K562 (cell line): ENCODE results near the gene C12orf42. TPM values are rescaled to one million over a fixed set of nuclear protein-coding genes. Genes with fewer than 3 reads are reported as not detected.

Experiments used
- ATAC-seq: fragments of 200-7000 bp; cut with Tn5 transposase; 3 replicates; pipeline ENCODE4 v1.9.1; 2020; ENCODE audit warnings: moderate library complexity
- BruUV-seq: library from RNA; stranded (reverse); fragments of 400-500 nt; replicated peaks from 2 replicates; lab custom pipeline; 2021; lab: Mats Ljungman, UMichigan
- CTCF ChIA-PET: fragments of 300-600 bp; formaldehyde crosslinking; extraction: SDS; loops from one replicate; lab custom pipeline; 2021; ENCODE audit warnings: low intra/inter-chr PET ratio; lab: Yijun Ruan, JAX
- POLR2A ChIA-PET: fragments of 300-600, 350-650 bp; sonication (Branson Sonifier 250); formaldehyde crosslinking; extraction: SDS; loops from one replicate; lab custom pipeline; 2021; ENCODE audit warnings: antibody characterized with exemption, inconsistent platforms; lab: Yijun Ruan, JAX
- DNase-seq, 4 experiments: peaks; one replicate each; pipeline versions ENCODE4 v3.0.0 to v3.0.0-alpha.2; 2011 to 2018; ENCODE audit warnings: low spot score in 3 of 4, mixed read lengths in 3 of 4; ENCODE audit errors: extremely low read depth in 1 of 4
- FAIRE-seq: peaks from 2 replicates; lab custom pipeline; 2011; peaks lifted over from hg19 to GRCh38; lab: Jason Lieb, UNC
- H2AFZ ChIP-seq: 2 replicates; pipeline ENCODE4 v1.6.0; 2011; ENCODE audit warnings: low read depth, low read length, control low read depth, inconsistent platforms
- H3K27ac ChIP-seq: fragments of 200-600 bp; 3 replicates; pipeline ENCODE4 v1.8.0; 2011; ENCODE audit warnings: low read depth, mild to moderate bottlenecking, control low read depth, inconsistent platforms, low read length, moderate library complexity, mixed read lengths; ENCODE audit errors: extremely low read depth
- H3K27me3 ChIP-seq, 2 experiments: fragments of 300-600 bp in 1 of 2; 2 replicates in 1 of 2; 3 replicates in 1 of 2; pipeline versions ENCODE4 v1.6.0 to v1.8.0; 2011; ENCODE audit warnings: inconsistent platforms in 2 of 2, low read length in 2 of 2, mild to moderate bottlenecking in 1 of 2, mixed read lengths in 1 of 2, moderate library complexity in 1 of 2; ENCODE audit not compliant: control insufficient read depth in 2 of 2, insufficient read depth in 2 of 2
- H3K36me3 ChIP-seq: fragments of 300-600 bp; 3 replicates; pipeline ENCODE4 v1.8.0; 2011; ENCODE audit warnings: mild to moderate bottlenecking, low read length, inconsistent platforms; ENCODE audit not compliant: control insufficient read depth, insufficient read depth
- H3K4me1 ChIP-seq, 2 experiments: fragments of 200-600 bp in 1 of 2; replicated peaks in 1 of 2; 2 replicates in 1 of 2; 3 replicates in 1 of 2; pipeline versions ENCODE4 v1.5.1 to v1.8.0; 2011; ENCODE audit warnings: inconsistent platforms in 2 of 2, low read length in 2 of 2, mild to moderate bottlenecking in 1 of 2, mixed read lengths in 1 of 2, moderate library complexity in 1 of 2; ENCODE audit not compliant: control insufficient read depth in 2 of 2, insufficient read depth in 2 of 2
- H3K4me2 ChIP-seq: 2 replicates; pipeline ENCODE4 v1.6.1; 2011; ENCODE audit warnings: low read length, control low read depth, inconsistent platforms, mixed read lengths; ENCODE audit not compliant: insufficient read depth
- H3K4me3 ChIP-seq: fragments of 200-600 bp; sonication (generic), shearing (Covaris generic); 2 replicates; pipeline ENCODE4 v1.5.1; 2016; ENCODE audit warnings: control low read depth, inconsistent platforms
- H3K79me2 ChIP-seq: fragments of 200-600 bp; 3 replicates; pipeline ENCODE4 v1.8.0; 2011; ENCODE audit warnings: low read length, inconsistent platforms; ENCODE audit not compliant: control insufficient read depth, insufficient read depth
- H3K9ac ChIP-seq, 2 experiments: 2 replicates each; pipeline versions ENCODE4 v1.6.0 to v1.6.1; 2011; ENCODE audit warnings: low read depth in 2 of 2, low read length in 2 of 2, control low read depth in 1 of 2, inconsistent platforms in 1 of 2, mild to moderate bottlenecking in 1 of 2, mixed read lengths in 1 of 2; ENCODE audit not compliant: insufficient read depth in 1 of 2
- H3K9me1 ChIP-seq: one replicate; pipeline ENCODE4 v1.6.0; 2011; ENCODE audit warnings: inconsistent platforms, mild to moderate bottlenecking, low read length, moderate library complexity; ENCODE audit not compliant: control insufficient read depth, insufficient read depth
- H3K9me3 ChIP-seq: replicated peaks from 2 replicates; pipeline ENCODE4 v1.5.1; 2011; ENCODE audit warnings: low read depth, low read length, inconsistent platforms; ENCODE audit not compliant: control insufficient read depth, insufficient read depth
- H4K20me1 ChIP-seq: replicated peaks from 2 replicates; pipeline ENCODE4 v1.6.1; 2011; ENCODE audit warnings: low read length, inconsistent platforms, mixed read lengths; ENCODE audit not compliant: control insufficient read depth, insufficient read depth
- ELK3 ChIP-seq: fragments of 450-650 bp; formaldehyde crosslinking; IDR thresholded peaks from 2 replicates; pipeline ENCODE4 v1.4.0; 2020; ENCODE audit warnings: mild to moderate bottlenecking
- FOXK2 ChIP-seq, 2 experiments: fragments of 450-650 bp; IDR thresholded peaks in 1 of 2; conservative IDR thresholded peaks in 1 of 2; 2 replicates each; pipeline ENCODE4 v1.6.1; 2016; ENCODE audit warnings: low read depth in 2 of 2, mild to moderate bottlenecking in 1 of 2
- GTF3C2 ChIP-seq: IDR thresholded peaks from 3 replicates; pipeline ENCODE4 v1.6.1; 2011; ENCODE audit warnings: borderline replicate concordance, mild to moderate bottlenecking, moderate library complexity; ENCODE audit not compliant: insufficient read length; ENCODE audit errors: extremely low read depth
- HDAC1 ChIP-seq, 2 experiments: fragments of 450-650 bp; IDR thresholded peaks; 2 replicates each; pipeline ENCODE4 v1.6.1; 2016 to 2017; ENCODE audit warnings: inconsistent platforms in 1 of 2, mild to moderate bottlenecking in 1 of 2, moderate library complexity in 1 of 2
- MEIS2 ChIP-seq: fragments of 450-650 bp; IDR thresholded peaks from 2 replicates; pipeline ENCODE4 v1.6.1; 2014; ENCODE audit warnings: mild to moderate bottlenecking; ENCODE audit not compliant: partially characterized antibody
- ZNF197 ChIP-seq: fragments of 200-800 bp; sonication (Bioruptor generic); IDR thresholded peaks from 2 replicates; pipeline ENCODE4 v1.6.1; 2016; ENCODE audit warnings: low read depth, missing genetic modification characterization, missing compliant biosample characterization
- ZNF449 ChIP-seq: fragments of 250-450 bp; sonication (Bioruptor Pico); IDR thresholded peaks from 2 replicates; pipeline ENCODE4 v1.8.0; 2022; ENCODE audit warnings: moderate library complexity, mild to moderate bottlenecking, inconsistent platforms
- WGBS: fragments of 100-300 bp; shearing (Covaris generic); methylation state at CpG from one replicate; pipeline ENCODE4 v1.1.6; 2016; ENCODE audit warnings: low coverage, mixed read lengths; ENCODE audit not compliant: insufficient coverage; ENCODE audit errors: missing lambda C conversion rate; 5-methylcytosine and 5-hydroxymethylcytosine counted together
- in situ Hi-C: fragments of 300-500 bp; cut with MboI; formaldehyde crosslinking; loops from 4 replicates; pipeline ENCODE4 v1.15.0; 2018; ENCODE audit warnings: inconsistent platforms, mixed read lengths
- intact Hi-C: fragments of 100-400 bp; cut with micrococcal nuclease; formaldehyde crosslinking; loops from 2 replicates; pipeline ENCODE4 v1.14.2; 2022
- polyA plus RNA-seq, 8 experiments: library from polyadenylated mRNA; depleted of rRNA in 4 of 8; stranded (reverse) in 5 of 8; unstranded in 3 of 8; fragments of >200 nt; fragmentation: Nextera tagmentation in 2 of 8; fragmentation: Illumina TruSeq in 1 of 8; extraction: Ambion mirVana in 2 of 8; extraction: Trizol in 1 of 8; gene quantifications; 2 replicates each; pipeline versions ENCODE4 v1.2.1 to v1.2.3, GENCODE V29; 2011 to 2014; ENCODE audit warnings: inconsistent platforms in 1 of 8, missing spikeins in 1 of 8
- total RNA-seq, 7 experiments: library from RNA; depleted of rRNA in 6 of 7; stranded (reverse); fragments of >200 nt in 6 of 7; fragmentation: Illumina TruSeq in 2 of 7; extraction: Trizol in 2 of 7; gene quantifications; 2 replicates each; pipeline versions ENCODE4 v1.2.1 to v1.2.3, GENCODE V29; 2011 to 2021; ENCODE audit warnings: low replicate concordance in 1 of 7

The C12orf42 gene
- total and polyA plus RNA-seq, 9 of the 15 experiments (the other 6 are each of a cell fraction or from before 2014, with no cell fraction given), result not detected

GRCh38 chr12:103529306-103529705 lies 33.5 kb upstream of the C12orf42 start:
- CTCF ChIA-PET, result no interaction called here
- in situ Hi-C loops, result no loop called here

More at GRCh38 chr12:103529306-103529705, 33.5 kb upstream of the C12orf42 start:
- H3K9me3 ChIP-seq, result no peaks in the 10 kb centered on the region
- no TSS peak for BruUV-seq
- H3K9ac ChIP-seq, result no peak overlapping the region
- FAIRE-seq, result no peak
- H3K4me2 ChIP-seq, result no peak overlapping the region
- no peak overlapping the region for H3K27ac ChIP-seq
- ATAC-seq, result no peak
- intact Hi-C loops, result no loop called here
- no peaks in the 10 kb centered on the region for H3K9me1 ChIP-seq
- no peaks in the 10 kb centered on the region for H4K20me1 ChIP-seq
- WGBS, result 0% methylated on average over 4 of the region's 4 CpGs
- no peaks in the 10 kb centered on the region for H3K36me3 ChIP-seq
- H3K27me3 ChIP-seq, result no peaks in the 10 kb centered on the region
- POLR2A ChIA-PET, result no interaction called here
- H3K4me1 ChIP-seq, result no peaks in the 10 kb centered on the region
- H3K4me3 ChIP-seq, result no peak overlapping the region
- DNase-seq, result no peak
- H2AFZ ChIP-seq, result no peak overlapping the region
- no peak for TF ChIP-seq ZNF449 (CRISPR knock-in tag)
- no peak for TF ChIP-seq FOXK2 (conservative IDR thresholded peaks at IDR 0.05 in 1 of 2, IDR thresholded peaks at IDR 0.05 in 1 of 2; ENCODE audit: low read depth in 2 of 2)
- TF ChIP-seq MEIS2, result no peak
- TF ChIP-seq ZNF197 (CRISPR knock-in tag), result no peak
- TF ChIP-seq ELK3 (CRISPR knock-in tag), result no peak
- no peak for TF ChIP-seq HDAC1 (IDR thresholded peaks at IDR 0.05)
- TF ChIP-seq GTF3C2, result no peak
- H3K79me2 ChIP-seq, result no peaks in the 10 kb centered on the region
